ENCODE data around the gene MORF4L2.
"Not testable (repeated sequence)": the region's sequence is repeated elsewhere in the genome, so short reads cannot be mapped to it uniquely, and the experiment has no call there.

MORF4L2 gene

GRCh38 chrX:103678199-103678993, 8.1 kb downstream of the MORF4L2 start:
- no peak for DNase-seq

DNA sequence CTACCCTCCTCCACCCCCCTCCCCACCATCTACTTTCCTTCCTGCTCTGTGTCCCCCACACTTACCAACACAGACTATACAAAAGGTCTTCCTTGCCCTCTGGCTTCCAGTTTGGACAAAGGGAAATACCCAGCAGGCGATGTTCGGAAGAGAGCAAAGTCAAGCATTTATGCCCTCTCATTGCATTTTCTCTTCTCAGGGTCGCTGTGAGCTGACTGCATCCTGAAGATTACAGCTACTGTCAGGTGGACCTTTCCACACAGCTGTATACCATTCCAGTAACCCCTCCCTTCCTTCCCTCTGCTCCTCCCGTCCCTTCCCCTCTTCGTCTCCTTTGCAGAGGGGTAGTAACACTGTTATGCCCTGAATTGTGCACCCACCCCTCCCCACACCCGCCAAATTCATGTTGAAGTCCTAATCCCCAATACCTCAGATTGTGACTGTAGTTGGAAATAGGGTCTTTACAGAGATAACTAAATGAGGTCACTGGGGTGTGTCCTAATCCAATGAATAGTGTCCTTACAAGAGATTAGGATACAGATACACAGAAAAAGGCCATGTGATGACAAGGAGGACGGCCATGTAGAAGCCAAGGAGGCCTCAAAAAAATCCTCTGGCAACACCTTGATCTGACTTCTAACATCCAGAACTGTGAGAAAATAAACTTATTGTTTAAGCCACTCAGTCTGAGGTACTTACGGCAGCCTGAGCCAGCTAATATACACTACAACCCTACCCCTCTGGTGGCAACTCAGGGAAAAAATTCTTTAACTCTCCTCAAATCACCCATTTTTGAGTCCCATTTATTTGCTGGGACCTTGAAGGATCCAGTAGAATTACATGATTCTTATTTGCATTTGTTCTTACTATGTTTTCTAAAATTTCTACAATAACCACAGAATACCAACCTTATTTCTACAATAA, 11.7 kb downstream of the MORF4L2 start:
- DNase-seq = no peak

DNA sequence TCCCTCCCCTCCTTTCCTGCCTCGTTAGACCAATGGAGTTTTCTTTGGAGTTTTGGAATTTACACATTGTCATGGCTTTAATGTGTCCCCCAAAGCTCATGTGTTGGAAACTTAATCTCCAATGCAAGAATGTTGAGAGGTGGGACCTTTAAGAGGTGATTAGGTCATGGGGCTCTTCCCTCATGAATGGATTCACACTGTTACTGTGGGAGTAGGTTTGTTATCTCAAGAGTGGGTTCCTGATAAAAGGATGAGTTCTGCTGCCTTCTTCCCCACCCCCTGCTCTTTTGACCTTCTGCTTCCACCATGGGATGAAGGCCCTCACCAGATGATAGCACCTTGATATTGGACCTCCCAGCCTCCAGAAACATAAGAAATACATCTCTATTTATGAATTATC, 16.8 kb downstream of the MORF4L2 start:
- no peak for DNase-seq

DNA sequence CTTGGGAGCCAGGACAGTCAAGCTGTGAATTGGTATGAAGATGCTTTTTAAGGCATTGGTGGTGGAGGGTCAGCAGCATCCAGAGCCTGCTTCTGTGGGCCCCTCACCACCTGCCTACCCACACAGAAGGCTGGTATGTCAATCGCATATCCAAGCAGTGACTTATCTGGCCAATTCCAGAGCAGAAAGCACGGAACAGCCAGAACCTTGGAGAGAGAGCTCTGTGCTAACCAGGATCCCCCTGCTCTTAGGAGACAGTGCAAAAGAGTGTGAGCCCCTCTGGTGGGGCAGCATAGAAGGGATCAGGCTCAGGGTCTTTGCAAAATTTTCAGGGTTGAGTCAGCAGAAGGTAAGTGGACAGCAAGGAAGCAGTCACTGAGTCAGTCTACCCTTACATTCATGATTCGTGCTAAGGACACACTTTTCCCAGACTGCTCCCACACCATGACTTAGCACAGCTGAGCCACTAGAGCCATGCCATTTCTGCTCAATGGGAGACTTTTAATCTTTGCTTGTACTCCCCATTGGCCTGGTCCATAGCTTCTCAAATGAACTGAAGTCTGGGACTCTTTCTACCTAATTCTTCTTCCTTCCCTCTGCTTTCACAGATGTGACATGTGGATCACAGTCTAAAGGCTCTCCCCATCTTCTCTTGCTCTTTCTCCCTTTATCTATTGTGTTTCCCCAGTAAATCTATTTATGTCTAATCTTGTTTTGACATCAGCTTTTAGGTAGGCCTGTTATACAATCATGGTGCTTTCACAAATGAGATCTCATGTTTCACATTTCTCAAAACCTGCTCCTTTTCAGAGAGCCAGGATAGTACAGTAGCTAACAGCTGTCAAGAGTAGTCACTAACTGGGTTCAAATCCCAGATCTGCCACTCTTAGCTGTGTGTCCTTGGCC, 20.0 kb downstream of the MORF4L2 start:
- DNase-seq = no peak

DNA sequence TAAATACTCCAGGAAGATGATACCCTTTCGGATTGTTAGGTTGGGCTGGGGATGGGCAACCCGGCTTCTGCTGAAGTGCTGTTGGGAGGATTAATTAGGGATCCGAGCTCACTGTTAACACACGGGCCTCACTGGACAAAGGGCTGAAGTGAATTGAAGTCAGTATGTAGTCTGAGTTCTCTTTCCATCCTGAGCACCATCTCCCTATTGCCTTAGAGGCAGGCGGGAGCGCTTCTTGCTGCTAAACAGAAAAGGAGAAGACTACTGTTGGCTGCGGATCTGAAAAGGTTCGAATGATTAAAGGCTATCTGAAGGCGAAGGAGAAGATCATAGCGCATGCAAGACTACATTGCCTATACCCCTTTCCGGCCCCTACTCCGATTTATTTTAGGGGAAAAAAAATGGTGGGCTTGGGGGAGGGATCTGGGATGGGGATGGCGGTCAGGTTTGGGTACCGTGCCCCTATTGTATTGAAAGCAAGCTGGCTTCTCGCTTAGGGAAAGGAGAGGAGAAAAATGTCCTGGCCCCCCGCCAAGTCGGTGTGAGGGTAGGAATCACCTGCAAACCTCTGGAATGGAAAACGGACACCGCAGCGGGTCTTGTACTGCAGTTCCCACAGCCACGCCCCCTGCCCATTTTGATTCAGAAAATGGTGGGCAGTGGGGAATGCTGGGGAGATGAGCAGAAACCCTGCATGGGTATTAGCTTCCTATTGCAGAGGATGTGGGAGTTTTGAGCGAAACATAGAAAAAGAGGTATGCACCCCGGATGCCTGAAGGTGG, 22.3 kb downstream of the MORF4L2 start:
- DNase-seq = no peak

DNA sequence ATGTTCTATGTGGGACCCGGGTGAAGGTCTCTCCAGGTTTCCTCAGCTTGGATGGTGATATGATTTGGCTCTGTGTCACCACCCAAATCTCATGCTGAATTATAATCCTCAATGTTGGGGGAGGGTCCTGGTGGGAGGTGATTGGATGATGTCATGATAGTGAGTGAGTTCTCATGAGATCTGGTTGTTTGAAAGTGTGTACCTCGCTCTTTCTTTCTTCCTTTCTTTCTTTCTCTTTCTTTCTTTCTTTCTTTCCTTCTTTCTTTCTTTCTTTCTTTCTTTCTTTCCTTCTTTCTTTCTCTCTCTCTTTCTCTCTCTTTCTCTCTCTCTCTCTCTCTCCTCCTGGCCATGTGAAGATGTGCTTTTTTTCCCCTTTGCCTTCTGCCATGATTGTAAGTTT, 27.0 kb downstream of the MORF4L2 start:
- DNase-seq = not testable (repeated sequence)

DNA sequence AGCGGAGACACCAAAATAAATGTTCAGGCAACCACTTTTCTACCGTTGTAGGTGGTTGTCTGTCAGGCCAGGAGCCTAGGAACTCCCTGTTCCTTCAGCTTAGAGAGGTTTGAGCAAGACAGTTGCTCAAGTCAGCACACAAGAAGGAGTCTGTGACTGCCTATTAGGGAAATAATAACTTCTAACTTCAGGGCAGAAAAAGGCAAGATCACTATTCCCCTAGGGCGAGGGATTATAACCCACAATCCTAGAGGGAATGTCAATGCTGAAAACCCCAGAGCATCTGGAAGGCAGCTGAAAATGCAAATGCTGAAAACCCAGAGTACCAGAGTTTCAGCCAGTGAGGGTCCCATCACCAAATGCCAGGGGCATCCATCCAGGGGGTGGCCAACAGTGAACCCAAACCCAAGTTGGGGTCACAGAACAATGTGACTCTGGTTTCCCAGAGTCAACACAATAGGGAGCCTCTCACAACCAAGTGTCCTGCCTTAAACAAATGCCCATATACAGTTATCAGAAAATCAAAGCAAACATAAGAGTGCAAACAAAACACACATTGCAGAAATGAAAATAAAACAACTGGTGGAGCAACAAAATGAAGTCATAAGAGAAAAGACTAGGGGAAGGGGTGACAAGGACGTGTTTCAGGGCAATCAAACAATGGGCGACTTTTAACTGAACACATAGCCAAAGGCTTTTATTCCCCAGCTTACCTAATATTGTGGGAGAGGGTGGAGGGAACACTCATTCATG, 27.6 kb downstream of the MORF4L2 start:
- no peak for DNase-seq

DNA sequence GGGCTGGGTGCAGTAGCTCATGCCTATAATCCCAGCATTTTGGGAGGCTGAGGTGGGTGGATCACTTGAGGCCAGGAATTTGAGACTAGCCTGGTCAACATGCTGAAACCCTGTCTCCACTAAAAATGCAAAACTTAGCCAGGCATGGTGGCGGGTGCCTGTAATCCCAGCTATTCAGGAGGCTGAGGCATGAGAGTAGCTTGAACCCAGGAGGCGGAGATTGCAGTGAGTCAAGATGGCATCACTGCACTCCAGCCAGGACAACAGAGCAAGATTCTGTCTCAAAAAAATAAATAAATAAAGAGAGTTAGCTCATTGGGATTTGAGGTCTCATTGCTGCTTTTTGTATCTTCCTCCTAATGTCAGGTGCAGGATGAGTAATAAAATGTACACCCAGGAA, 29.4 kb downstream of the MORF4L2 start:
- not testable (repeated sequence) for DNase-seq

- no peak for DNase-seq
These were observed 29.9 kb downstream of the MORF4L2 start for GRCh38 chrX:103656617-103657016.

DNA sequence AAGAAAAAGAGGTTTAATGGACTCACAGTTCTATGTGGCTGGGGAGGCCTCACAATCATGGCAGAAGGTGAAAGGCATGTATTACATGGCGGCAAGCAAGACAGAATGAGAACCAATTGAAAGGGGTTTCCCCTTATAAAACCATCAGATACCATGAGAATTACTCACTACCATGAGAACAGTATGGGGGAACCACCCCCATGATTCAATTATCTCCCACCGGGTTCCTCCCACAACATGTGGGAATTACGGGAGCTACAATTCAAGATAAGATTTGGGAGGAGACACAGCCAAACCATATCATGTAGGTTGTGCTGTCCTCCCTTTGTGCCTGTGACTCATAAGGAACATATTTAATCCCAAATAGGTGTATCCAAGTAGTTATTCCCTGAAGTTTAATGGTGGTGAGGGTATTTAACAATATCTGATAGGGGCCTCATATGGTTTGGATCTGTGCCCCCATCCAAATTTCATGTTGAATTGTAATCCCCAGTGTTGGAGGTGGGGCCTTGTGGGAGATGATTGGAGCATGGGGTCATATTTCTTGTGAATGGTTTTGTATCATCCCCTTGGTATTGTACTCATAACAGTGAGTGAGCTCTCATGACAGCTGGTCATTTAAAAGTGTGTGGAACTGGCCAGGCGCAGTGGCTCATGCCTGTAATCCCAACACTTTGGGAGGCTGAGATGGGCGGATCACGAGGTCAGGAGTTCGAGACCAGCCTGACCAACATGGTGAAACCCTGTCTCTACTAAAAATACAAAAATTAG, 31.1 kb downstream of the MORF4L2 start:
- not testable (repeated sequence) for DNase-seq

- DNase-seq = no peak
These were observed 35.2 kb downstream of the MORF4L2 start for GRCh38 chrX:103651151-103651773.

DNA sequence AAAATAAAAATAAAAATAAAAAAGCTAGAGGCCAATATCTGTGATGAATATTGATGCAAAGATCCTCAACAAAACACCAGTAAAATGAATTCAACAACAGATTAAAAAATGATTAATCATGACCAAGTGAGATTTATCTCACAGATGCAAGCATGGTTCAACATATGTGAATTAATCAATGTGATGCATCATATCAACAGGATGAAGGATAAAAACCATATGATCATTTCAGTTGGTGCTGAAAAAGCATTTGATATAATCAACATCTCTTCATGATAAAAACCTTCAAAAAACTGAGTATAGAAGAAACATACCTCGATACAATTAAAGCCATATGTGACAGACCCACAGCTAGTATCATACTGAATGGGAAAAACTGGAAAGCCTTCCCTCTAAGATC, 38.9 kb downstream of the MORF4L2 start:
- DNase-seq = no peak

GRCh38 chrX:103644125-103644524, 42.4 kb downstream of the MORF4L2 start:
- no peak for DNase-seq

DNA sequence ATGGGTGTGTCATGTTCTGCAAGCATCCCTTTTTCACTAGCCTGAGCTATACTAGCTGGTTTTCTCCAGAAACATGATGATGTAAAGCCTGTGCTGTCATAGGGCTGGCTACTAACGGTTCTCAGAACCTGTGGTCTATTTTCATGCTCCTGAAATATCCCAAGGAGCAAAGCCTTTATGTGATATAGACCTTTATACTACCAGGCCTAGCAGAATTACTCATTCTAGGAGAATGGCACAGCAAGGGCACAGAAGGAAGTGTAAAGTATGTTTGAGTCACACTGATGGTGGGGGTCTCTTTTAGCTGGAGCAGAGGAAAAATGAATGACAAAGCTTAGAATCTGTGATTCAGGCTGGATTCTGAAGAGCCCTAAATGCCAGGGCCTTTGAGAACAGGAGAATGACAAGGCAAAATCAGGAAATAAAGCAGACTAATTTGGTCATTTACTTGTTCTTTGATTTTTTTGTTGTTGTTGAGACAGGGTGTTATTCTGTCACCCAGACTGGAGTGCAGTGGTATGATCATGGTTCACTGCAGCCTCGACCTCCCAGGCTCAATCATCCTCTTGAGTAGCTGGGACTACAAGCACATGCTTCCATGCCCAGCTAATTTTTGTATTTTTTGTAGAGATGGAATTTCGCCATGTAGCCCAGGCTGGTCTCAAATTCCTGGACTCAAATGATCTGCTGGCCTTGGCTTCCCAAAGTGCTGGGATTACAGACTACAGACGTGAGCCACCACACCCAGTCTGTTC, 45.9 kb downstream of the MORF4L2 start:
- DNase-seq = no peak

DNA sequence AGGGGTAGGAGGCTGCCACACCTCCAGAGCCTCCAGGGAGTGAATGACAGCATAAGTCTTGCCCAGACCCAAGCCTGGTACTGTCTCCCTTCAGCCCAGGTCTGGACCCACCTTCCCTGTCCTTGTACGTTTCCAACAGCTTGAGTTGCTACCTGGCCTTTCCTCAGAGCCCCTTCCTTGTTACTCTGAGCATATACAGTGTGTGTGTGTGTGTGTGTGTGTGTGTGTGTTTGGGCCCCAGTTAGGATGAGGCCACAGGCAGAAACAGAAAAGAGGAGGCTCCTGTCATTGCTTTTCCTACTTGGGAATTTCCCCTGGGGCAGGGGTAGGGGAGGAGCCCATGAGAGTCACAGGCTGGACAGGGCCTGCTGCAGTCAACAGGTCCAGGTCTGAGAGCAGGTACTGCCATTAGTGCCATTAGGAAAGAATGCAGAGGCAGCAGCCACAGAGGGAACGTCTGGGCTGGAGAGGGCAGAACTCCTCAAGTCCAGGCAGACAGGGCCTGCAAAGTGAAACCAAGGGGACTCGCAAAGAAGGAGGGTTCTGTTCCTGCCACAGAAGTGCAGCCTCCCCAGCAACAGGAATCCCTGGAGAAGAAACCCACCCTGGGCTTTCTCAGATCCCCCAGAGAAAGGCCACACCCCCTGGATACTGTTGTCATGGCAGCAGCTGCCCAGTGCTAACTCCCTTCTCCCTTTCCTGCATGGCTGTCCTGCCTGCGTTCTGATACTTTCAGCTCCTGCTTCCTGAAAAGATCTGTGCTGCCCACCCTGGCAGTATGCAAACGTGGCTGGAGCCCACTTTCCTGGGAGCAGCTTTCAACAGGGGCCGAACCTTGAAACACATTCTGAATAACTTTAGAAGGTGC, 47.8 kb downstream of the MORF4L2 start:
- DNase-seq = not testable (repeated sequence)

GRCh38 chrX:103637604-103638338, 48.7 kb downstream of the MORF4L2 start:
- DNase-seq = no peak

- DNase-seq = no peak
These were observed 51.1 kb downstream of the MORF4L2 start for GRCh38 chrX:103635436-103635835.

Measured in CD4-positive, alpha-beta T cell treated with Interleukin-4 for 1 hour (primary cell).